NCI-H2196 (cell line): ENCODE data around the gene GOLT1A.
"Not testable (repeated sequence)": the region's sequence is repeated elsewhere in the genome, so short reads cannot be mapped to it uniquely, and the experiment has no call there.

Experiments used
- DNase-seq: peaks from one replicate; lab custom pipeline; 2025; ENCODE audit not compliant: unreplicated experiment; lab: John Stamatoyannopoulos, UW

Gene GOLT1A

DNA sequence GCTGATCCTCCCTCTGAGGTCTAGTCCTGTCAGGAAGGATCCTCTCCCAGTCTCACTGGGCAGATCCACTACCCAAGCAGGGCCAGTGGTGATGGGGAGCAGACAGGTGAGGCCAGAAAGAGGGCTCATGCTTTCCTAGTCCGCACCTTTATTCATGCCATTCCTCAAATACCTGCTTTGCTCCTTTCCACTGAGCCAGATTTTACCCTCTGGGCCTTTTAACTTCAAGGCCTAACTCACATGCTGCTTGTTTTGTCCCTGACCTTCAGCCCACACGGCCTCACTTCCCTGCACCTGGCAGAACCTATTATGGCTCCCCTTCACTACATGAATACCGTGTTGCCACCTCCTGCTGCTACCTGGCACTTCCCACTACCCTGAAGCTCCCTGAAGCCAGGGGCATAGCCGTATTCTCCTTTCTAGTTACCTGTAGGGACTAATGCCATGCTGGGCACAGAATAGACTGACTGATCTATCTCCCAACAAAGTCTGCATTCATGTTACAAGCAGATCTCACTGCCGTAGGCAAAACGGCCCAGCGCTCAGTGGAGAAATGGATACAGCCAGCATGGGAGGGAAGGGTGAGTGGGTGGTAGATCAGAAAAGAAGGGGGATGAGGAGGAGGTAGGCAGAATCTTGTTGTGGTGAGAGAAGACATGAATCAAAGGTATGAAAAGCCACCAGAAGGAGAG is 36.1 kb upstream of the GOLT1A start:
- DNase-seq, result no peak

DNA sequence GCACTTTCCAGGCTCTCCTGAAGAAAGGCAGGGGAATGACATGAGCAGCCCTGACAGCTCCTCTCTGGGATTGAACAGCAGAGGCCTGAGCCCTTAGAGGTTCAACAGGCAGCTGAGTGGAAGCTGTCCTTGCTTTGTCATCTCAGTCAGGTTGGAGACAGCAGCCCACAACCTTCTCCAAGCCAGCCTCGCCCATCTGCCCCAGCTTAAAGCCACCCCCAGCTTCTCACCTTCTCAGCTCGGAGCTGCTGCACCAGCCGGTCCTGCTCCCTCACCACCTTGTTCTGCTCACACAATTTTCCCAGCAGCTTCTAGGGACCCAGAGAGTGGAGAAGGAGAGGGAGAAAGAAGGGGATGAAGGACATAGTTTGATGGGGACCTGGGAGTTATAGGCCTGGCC is 35.2 kb upstream of the GOLT1A start:
- DNase-seq, result no peak

DNA sequence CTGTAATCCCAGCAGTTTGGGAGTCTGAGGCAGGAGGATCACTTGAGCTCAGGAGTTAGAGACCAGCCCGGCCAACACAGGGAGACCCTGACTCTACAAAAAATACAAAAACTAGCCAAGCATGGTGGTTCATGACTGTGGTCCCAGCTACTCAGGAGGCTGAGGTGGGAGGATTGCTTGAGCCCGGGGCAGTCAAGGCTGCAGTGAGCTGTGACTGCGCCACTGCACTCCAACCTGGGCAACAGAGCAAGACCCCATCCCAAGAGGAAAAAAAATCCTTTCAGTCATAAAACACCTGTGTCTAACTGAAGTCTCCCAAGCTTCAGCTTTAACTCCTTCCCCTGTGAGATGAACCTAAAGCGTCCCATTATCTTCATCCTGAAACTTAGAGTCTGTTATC is 33.1 kb upstream of the GOLT1A start:
- DNase-seq, result no peak

DNA sequence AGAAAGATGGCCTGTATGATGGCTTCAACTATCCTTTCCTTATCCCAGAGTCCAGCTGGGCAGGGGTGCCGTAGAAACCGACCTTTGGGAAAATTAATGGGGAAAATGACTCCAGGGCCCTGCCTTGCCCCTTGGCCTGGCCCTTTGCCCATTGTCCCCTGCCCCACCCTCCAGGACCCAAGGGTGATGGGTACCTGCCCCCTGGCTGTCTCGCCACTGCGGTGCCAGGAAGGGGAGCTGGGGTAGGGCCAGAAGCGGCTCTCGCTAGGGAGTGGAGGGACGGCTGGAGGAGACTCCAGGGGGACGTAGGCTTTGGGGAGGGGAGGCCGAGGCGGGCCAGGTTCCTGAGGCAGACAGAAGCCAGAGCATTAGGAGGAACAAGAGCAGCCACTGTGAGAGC is 29.1 kb upstream of the GOLT1A start:
- no peak for DNase-seq

DNA sequence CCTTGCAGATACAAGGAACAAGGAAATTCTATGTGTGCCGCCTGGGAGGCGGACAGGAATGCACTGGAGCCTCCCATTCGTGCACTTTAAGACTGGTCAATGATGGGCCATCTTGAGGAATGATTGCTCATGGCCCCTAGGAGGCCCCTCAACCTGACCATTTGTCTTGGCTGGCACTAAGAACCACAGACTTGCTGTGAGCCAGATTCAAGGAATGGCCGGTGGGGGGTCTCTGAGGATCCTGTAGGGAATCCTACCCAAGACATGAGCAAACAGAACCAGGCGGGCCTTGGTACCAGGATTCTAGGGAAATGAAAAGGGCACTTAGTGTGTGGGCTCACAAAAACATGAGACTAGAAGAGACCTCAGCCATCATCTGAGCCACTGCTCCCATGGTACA is 28.1 kb upstream of the GOLT1A start:
- DNase-seq, result no peak

DNA sequence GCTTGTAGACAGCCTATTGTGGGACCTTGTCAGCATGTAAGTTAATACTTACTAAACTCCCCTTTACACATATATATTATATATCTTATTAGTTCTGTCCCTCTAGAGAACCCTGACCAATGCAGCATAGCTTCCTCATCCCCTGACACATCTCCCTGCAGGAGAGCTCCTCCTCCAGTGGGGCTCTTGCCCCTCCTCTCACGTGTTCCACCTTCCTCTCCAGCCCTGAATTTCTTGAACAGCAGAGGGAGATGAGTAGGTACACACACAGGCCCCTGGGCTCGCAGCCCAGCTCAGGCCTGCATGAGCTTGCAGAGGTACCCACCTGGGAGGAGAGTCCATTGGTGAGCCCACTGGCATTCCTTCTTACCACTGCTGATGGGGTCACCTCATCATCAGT is 27.3 kb upstream of the GOLT1A start:
- no peak for DNase-seq

DNA sequence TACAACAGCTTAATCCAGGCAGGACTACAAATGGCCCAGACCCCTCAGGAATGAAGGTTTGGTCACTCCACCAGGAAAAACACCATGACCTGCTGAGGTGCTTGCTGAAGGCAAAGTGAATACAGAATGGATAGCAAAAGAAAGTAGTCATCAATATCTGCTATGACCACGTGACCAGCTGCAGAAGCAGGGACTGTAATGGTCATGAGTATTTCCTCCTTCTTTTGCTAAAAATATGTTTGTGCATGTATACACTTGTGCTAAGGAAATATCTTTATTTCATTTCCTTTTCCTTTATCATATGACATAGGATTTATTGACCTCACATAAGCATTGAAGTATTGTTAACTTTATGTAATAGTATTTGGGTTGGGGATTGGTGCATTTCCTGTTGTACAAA is 26.4 kb upstream of the GOLT1A start:
- DNase-seq, result no peak

DNA sequence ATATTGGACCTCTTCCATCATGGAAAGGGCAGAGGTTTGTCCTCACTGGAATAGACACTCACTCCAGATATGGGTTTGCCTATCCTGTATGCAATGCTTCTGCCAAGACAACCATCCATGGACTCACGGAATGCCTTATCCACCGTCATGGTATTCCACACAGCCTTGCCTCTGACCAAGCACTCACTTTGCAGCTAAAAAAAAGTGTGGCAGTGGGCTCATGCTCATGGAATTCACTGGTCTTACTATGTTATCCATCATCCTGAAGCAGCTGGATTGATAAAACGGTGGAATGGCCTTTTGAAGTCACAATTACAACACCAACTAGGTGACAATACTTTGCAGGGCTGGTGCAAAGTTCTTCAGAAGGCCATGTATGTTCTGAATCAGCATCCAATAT is 25.6 kb upstream of the GOLT1A start:
- not testable (repeated sequence) for DNase-seq

DNA sequence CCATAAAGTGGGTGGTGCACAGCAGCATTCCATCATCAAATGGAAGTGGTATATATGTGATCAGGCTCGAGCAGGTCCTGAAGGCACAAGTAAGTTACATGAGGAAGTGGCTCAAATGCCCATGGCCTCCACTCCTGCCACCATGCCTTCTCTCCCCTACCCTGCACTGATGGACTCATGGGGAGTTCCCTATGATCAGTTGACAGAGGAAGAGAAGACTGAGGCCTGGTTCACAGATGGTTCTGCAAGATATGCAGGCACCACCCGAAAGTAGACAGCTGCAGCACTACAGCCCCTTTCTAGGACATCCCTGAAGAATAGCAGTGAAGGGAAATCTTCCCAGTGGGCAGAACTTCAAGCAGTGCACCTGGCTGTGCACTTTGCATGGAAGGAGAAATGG is 24.7 kb upstream of the GOLT1A start:
- not testable (repeated sequence) for DNase-seq

DNA sequence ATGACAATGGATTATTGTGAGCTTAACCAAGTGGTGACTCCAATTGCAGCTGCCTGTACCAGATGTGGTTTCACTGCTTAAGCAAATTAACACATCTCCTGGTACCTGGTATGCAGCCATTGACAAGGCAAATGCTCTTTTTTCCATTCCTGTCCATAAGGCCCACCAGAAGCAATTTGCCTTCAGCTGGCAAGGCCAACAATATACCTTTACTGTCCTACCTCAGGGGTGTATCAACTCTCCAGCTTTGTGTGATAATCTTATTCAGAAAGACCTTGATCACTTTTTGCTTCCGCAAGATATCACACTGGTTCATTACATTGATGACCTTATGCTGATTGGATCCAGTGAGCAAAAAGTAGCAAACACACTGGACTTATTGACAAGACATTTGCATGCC is 23.7 kb upstream of the GOLT1A start:
- not testable (repeated sequence) for DNase-seq

DNA sequence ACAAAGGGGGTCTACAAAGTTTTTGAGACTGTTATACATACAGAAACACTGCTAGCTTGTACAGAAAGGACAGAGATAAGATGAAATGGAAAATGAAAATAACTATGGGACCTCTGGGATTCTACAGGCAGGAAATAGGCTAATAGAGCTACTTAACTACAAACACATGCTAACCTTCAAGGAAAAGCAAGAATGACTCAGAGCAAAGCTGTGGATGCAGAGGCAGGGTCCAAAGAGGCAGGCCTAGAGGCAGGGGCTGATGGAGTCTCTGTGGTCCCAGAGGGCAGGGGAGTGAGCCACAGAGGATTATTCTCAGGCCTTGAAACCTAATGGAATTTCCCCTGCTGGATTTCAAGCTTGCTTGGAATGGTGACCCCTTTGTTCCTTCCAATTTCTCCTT is 18.7 kb upstream of the GOLT1A start:
- no peak for DNase-seq

DNA sequence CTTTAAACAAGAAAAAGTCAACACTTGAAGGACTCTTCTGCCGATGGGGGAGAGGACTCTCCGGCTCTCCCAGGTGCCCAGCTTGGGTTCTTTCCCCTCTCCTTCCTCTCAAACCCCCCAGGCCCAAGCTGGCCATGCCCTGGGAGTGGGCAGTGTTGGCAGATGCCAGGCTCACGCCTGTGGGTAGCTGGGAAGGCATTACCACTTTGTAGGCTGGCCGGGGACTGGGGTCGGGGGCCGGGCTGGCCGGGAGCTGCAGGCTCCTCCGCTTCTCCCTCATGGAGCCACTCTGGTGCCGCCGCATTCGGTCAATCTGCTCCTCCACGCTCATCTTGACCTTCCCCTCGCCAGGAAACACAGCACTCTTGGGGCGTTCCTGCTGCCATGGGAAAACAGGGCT is 16.4 kb upstream of the GOLT1A start:
- DNase-seq, result no peak

DNA sequence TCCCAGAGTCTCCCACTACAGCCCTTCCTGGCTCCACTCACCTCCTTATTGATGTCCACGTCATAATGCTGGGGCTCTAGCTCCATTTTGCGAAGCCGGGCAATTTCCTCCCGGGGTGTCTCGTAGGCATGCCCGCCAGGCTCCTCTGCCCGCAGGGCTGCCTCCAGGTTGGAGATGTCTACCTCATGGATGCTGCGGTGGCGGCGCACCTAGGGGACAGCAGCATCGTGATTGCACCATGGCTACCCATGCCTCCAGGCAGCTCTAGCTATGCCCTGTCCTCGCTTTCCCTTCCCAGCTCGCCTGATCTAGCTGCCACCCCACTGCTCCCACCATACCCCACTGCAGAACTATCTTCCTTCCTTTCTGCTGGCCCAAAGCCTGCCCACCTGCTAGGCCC is 15.1 kb upstream of the GOLT1A start:
- DNase-seq, result no peak

DNA sequence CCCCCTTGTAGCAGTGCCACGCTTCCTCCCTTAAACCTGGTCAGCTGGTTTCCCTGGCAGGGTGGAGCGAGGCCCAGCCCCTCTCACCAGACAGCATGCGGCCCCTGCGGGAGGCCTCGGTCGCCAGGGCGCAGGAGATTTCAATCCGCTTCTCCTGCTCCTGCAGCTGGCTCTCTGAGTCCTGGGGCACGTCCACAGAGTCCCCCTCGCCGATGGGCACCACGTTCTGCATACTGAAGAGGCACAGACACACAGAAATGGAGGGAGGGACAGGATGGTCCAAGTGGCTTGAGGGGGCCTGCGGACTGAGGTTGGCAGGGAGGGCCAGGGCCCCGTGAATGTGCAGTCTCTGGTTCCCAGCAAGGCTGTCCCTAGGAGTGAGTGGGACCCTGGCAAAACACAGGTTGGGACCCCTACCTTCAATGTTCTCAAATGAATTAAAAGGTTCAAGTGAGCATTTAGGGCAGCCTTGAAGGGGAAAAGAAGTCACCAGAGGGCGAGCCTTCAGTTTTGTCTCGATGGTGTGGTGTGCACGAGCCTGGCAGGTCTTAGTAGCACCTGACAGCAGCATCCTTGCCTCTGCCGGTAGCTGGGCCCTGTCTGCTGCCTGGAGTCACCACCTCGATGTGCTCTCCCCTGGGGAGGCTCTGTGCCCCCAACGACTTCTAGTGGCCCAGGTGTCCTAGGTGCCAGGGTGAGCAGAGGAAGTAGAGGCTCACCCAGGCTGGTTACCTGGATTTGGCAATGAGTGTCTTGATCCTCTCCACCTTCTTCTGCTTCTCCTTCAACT is 14.4 kb upstream of the GOLT1A start:
- no peak for DNase-seq

DNA sequence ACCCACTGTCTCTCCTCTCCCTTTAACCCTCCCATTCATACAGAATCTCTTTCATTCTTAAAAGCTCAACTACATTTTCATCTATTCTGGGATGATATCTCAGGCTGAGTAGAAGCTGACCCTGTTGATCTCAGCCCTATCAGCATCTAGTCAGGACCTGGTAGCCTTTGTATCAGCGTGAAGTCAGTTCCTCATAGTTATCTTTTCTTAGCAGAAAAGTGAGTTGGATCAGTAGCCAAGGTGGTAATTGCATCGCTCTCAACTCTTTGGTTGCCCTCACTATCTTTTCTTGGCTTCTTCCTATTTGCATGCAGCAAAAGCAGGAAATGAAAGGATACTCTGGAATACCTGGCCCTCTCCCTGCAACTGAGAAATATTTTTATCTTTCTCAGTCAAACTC is 13.6 kb upstream of the GOLT1A start:
- no peak for DNase-seq

DNA sequence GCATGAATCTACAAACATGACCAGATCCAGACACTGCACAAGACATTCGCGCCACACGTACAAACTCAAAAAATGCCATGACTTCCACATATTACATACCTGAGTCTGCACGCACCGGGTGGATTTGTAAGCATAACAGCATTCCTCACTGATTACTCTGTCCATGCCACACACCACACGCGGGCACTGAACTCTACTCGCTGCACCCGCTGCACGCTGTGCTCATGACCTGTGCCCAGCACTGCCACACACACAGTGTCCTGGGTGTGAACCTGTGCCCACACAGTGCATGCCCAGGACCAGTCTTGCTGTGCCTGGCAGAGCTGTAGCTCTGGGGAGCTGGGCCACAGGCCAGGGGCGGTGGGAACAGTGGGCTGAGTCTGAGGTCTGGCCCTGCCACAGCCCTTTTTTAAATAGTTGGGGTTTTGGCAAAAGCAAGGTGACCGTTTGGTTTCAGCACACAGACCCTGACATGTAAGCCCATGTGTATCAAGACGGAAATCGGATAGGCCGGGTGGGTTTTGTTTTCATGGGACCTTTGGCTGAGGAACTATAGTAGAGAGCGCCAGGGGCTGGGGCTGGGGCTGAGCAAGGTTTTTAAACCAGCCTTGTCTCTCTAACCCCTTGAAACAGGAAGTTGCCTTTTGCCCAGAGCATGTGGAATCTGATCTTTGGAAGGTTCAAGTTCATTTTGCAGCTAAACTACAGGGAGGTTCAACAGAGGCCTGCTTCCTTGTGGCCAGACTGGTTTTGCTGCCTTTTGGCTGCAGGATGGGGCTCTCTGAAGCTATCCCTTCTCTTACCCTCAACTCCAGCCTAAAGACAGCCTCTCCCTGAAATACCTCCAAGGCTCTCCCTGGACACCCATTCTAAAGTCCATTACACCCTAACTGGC is 12.3 kb upstream of the GOLT1A start:
- peak; percentile 16 for DNase-seq

DNA sequence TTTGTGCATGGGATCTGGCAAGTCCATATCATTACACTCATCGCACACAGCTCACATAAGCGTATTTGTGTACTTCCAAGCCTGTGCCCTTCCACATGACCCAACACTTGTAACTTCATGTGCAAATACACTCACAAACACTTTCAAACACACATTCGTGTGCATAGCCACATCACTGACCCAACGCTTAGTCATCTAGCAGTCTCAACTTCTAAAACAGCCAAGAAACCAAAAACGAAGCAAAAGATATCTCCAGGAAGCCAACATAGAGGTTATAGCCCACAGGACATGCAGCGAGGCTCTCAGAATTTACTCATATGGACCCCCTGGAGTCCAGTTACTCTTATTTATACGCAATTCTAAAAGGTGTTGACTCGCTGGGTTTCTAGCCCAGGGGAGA is 10.9 kb upstream of the GOLT1A start:
- DNase-seq, result no peak

DNA sequence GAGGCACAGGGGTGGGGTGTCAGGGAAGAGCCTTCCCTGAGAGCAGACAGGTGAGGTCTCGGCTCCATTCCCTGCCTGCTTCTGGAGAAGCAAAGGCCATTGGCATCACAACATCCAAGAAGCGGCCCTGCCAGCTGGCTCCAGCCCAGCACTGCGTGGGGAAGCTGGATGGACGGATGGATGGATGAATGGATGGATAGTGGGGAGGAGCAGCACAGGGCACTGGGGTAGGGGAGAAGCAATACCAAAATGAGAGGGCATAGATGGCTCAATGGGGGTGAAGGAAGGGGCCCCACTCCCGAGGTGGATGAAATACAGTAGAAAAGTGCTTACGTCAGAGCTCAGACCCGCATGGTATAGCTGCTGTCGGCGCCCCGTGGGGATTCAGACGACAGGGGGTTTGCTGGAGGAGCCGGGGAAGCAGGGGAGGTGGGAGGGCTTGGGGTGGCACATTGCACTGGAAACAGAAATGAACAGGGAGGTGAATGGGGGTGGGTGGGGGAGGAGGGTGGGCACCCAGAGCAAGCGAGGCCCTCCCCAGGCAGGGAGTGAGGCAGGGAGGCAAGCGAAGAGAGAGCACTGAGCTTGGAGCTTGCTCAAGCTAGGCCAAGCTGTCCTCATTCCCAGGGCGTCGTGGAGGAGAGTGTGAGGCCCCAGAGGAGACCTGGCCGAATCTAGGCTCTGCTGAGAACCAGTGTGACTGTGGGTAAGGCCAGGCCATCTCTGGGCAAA is 9.5 kb upstream of the GOLT1A start:
- DNase-seq, result no peak

DNA sequence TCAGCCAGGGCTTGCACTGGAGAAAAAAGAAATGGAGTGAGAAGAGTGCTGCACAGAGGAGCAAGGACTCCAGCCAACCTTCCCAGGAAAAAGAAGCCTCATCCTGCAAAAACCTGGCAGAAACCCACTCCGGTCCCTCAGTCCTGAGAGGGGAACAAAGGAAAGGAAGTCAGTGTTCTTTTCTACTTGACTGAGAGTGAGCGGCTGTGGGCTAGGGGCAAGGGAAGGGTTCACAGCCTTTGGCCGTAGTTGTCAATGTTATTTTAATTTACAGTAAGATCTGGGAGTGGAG is 8.9 kb upstream of the GOLT1A start:
- no peak for DNase-seq

DNA sequence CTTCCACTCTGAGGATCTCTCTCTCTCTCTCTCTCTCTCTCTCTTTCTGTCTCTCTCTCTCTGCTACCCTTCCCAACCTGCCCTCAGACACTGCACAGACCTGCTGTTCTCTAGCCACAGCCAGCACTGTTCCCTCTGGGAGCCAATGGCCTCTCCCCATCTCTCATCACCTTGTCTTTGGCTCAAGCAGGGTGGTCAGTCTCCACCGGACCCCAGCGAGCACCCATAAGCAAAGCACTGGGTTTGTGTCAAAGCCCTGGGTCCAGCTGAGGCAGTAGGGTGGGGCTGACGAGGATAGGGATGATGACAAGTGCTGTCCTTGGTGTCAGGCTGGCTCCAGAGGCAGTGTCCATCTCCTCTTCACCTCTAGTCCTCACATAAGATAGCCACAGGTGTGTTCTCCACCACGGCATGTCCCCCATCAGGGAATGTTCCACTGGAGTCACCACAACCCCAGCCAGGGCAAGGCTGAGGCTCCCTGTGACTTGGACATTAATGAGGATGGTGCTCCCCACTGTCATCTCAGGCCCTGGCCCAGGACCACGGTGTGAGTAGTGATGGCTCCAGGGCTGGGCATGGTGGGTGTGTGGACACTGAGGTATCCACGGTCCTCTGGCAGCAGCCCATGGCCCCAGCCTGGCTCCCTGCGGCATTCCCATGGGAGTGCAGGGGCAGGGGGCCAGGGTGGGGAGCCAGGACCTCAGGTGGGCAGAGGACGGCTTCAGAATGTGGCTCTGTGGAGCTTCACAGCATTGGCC is 8.4 kb upstream of the GOLT1A start:
- DNase-seq, result no peak

DNA sequence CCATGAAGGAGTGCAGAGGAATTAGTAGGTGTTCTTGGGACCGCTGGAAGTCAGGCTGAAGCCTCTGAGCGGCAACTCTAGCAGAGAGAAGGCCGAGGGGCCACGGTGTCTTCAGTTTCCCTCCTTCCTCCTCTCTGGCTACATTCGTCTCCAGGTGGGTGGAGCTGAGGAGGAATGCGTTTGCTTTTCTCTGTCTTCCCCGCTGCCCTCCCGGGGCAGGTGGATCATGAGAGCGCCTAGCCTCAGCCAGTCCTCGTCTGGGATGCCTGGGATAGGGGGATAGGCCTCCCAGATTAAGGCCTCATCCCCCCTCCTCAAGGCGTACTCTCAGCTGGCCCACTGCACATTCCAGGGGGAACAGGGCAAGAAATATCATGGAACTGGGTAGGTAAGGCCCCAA is 7.5 kb upstream of the GOLT1A start:
- DNase-seq, result no peak
